Measurements from ENCODE around the gene GALNT7.

The GALNT7 gene

DNA sequence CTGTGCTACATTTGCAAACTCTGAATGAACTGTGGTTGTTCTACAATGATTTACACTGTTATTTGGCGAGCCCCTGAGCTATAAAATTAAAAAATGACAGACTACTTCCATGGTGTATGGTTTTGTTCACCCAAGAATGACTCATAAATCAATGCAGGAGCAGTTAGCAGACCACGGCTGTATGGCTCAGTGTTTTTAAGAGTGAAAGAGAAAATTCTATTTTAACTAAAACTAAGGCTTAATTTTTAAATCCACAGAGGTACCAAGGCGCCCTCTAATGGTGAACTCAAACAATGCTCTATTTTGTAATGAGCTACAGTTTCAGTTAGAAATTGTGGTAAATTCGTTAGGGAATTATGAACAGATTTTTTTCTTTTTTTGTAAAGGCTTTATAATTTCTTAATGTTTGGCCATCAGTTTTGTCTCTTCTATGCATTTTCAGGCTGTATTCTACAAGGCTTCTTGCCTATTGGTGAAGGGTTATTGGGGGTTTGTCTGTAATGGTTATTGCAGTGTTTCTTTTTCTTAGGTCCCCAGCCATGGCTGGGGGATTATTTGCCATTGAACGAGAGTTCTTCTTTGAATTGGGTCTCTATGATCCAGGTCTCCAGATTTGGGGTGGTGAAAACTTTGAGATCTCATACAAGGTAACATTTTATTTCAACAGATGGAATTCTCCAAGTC lies 133.0 kb downstream of the GALNT7 start:
- Histone ChIP-seq H3K36me3 (ENCODE audit: control insufficient read depth, insufficient read depth, low read length) (no peaks in the 10 kb centered on the region), H3K9ac (no peak overlapping the region)

GRCh38 chr4:173307778-173308177 lies 139.2 kb downstream of the GALNT7 start:
- TF ChIP-seq CTCF (IDR thresholded peaks at IDR 0.05) = no peak
- Histone ChIP-seq H3K36me3 (ENCODE audit: control insufficient read depth, insufficient read depth, low read length) (no peaks in the 10 kb centered on the region), H3K4me3 (ENCODE audit: low read depth, low read length) (no peak overlapping the region), H3K9ac (no peak overlapping the region), H3K9me3 (ENCODE audit: control insufficient read depth, low read length) (no peaks in the 10 kb centered on the region), H3K79me2 (peaks cover 3% of the 10 kb centered on the region), H3K4me2 (ENCODE audit: low read length) (no peak overlapping the region), H3K4me1 (no peaks in the 10 kb centered on the region), H3K27me3 (ENCODE audit: control insufficient read depth, insufficient read depth, low read length) (no peaks in the 10 kb centered on the region), H3K27ac (no peak overlapping the region), H2AFZ (no peak overlapping the region)

More for the DNA sequence above, 133.0 kb downstream of the GALNT7 start:
- Histone ChIP-seq H3K27me3 (ENCODE audit: control insufficient read depth, insufficient read depth, low read length) (no peaks in the 10 kb centered on the region), H3K4me2 (ENCODE audit: low read length) (no peak overlapping the region), H2AFZ (no peak overlapping the region), H3K4me1 (no peaks in the 10 kb centered on the region), H3K79me2 (peaks cover 3% of the 10 kb centered on the region), H3K4me3 (ENCODE audit: low read depth, low read length) (no peak overlapping the region), H3K27ac (no peak overlapping the region), H3K9me3 (ENCODE audit: control insufficient read depth, low read length) (no peaks in the 10 kb centered on the region)
- peak; percentile 46 for TF ChIP-seq CTCF (IDR thresholded peaks at IDR 0.05)

DNA sequence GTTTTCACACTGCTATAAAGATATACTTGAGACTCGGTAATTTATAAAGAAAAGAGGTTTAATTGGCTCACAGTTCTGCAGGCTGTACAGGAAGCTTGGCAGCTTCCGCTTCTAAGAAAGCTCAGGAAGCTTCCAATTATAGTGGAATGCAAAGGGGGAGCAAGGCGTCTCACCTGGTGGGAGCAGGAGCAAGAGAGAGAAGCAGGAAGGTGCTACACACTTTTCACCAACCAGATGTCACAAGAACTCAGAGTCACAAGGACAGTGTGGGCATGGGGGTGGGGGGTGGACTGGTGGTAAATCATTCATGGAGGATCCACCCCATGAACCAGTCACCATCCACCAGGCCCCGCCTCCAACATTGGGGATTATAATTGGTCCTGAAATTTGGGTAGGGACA lies 142.8 kb downstream of the GALNT7 start:
- Histone ChIP-seq H3K36me3 (ENCODE audit: control insufficient read depth, insufficient read depth, low read length) (no peaks in the 10 kb centered on the region), H3K9me3 (ENCODE audit: control insufficient read depth, low read length) (no peaks in the 10 kb centered on the region), H3K4me1 (no peaks in the 10 kb centered on the region), H3K27ac (no peak overlapping the region), H3K4me3 (ENCODE audit: low read depth, low read length) (no peak overlapping the region), H3K9ac (no peak overlapping the region), H3K27me3 (ENCODE audit: control insufficient read depth, insufficient read depth, low read length) (no peaks in the 10 kb centered on the region), H3K4me2 (ENCODE audit: low read length) (no peak overlapping the region), H3K79me2 (no peaks in the 10 kb centered on the region), H2AFZ (no peak overlapping the region)
- TF ChIP-seq CTCF (IDR thresholded peaks at IDR 0.05) = no peak

GRCh38 chr4:173314715-173315114 lies 146.1 kb downstream of the GALNT7 start:
- no peak for TF ChIP-seq CTCF (IDR thresholded peaks at IDR 0.05)
- Histone ChIP-seq H3K9me3 (ENCODE audit: control insufficient read depth, low read length) (no peaks in the 10 kb centered on the region), H3K4me2 (ENCODE audit: low read length) (no peak overlapping the region), H3K9ac (no peak overlapping the region), H3K36me3 (ENCODE audit: control insufficient read depth, insufficient read depth, low read length) (no peaks in the 10 kb centered on the region), H2AFZ (no peak overlapping the region), H3K79me2 (no peaks in the 10 kb centered on the region), H3K27me3 (ENCODE audit: control insufficient read depth, insufficient read depth, low read length) (no peaks in the 10 kb centered on the region), H3K27ac (no peak overlapping the region), H3K4me3 (ENCODE audit: low read depth, low read length) (no peak overlapping the region), H3K4me1 (no peaks in the 10 kb centered on the region)

- Histone ChIP-seq H3K4me1 (no peaks in the 10 kb centered on the region), H3K79me2 (no peaks in the 10 kb centered on the region), H3K27ac (no peak overlapping the region), H3K4me2 (ENCODE audit: low read length) (no peak overlapping the region), H3K27me3 (ENCODE audit: control insufficient read depth, insufficient read depth, low read length) (no peaks in the 10 kb centered on the region), H2AFZ (no peak overlapping the region), H3K36me3 (ENCODE audit: control insufficient read depth, insufficient read depth, low read length) (no peaks in the 10 kb centered on the region), H3K9me3 (ENCODE audit: control insufficient read depth, low read length) (no peaks in the 10 kb centered on the region), H3K4me3 (ENCODE audit: low read depth, low read length) (no peak overlapping the region), H3K9ac (no peak overlapping the region)
- no peak for TF ChIP-seq CTCF (IDR thresholded peaks at IDR 0.05)
These were observed 147.4 kb downstream of the GALNT7 start for GRCh38 chr4:173316060-173316459.

All from parathyroid adenoma (tissue), 2 donors.